HG02571 (cell line): ENCODE data around the gene DBN1.

ENCODE experiments used
- ATAC-seq: cut with Tn5 transposase; IDR thresholded peaks from one replicate; pipeline ENCODE4 v1.9.1; 2021; ENCODE audit warnings: mild to moderate bottlenecking, moderate library complexity; ENCODE audit not compliant: unreplicated experiment

Gene DBN1

GRCh38 chr5:177457852-177458681 lies 15.4 kb downstream of the DBN1 start:
- no peak for ATAC-seq

GRCh38 chr5:177456976-177457851 lies 16.2 kb downstream of the DBN1 start:
- no peak for ATAC-seq

- no peak for ATAC-seq
Measured at GRCh38 chr5:177456591-177456964, 16.9 kb downstream of the DBN1 start.

GRCh38 chr5:177455661-177456590 lies 17.5 kb downstream of the DBN1 start:
- peak; percentile 10 for ATAC-seq

- ATAC-seq: peak; percentile 47
Measured at GRCh38 chr5:177455036-177455660, 18.3 kb downstream of the DBN1 start.

GRCh38 chr5:177454397-177455035 lies 18.9 kb downstream of the DBN1 start:
- ATAC-seq: peak; percentile 45

- ATAC-seq: peak; percentile 3
Measured at GRCh38 chr5:177453852-177454396, 19.5 kb downstream of the DBN1 start.

- ATAC-seq: no peak
Measured at GRCh38 chr5:177452688-177453638, 20.5 kb downstream of the DBN1 start.

- ATAC-seq: no peak
Measured at GRCh38 chr5:177450667-177451424, 22.6 kb downstream of the DBN1 start.

GRCh38 chr5:177449140-177450061 lies 24.0 kb downstream of the DBN1 start:
- no peak for ATAC-seq

GRCh38 chr5:177448244-177448950 lies 25.0 kb downstream of the DBN1 start:
- no peak for ATAC-seq

GRCh38 chr5:177447611-177448243 lies 25.7 kb downstream of the DBN1 start:
- ATAC-seq: no peak

GRCh38 chr5:177447066-177447610 lies 26.3 kb downstream of the DBN1 start:
- ATAC-seq: peak; percentile 5

- peak; percentile 46 for ATAC-seq
Measured at GRCh38 chr5:177446200-177447065, 27.0 kb downstream of the DBN1 start, which contains the start of gene PRR7. Gene PRR7 (plus strand): TSS chr5:177446814. CDS start chr5:177455068, 8,254 bp downstream.
